Measurements from ENCODE around the gene RGP1. TPM values are rescaled to one million over a fixed set of nuclear protein-coding genes. Genes with fewer than 3 reads are reported as not detected.
A peak's percentile ranks its signal among the peaks of the same experiment; 100 is the strongest.

The RGP1 gene
- total RNA-seq, 1 donor from 2014 or later: 11.8 TPM

DNA sequence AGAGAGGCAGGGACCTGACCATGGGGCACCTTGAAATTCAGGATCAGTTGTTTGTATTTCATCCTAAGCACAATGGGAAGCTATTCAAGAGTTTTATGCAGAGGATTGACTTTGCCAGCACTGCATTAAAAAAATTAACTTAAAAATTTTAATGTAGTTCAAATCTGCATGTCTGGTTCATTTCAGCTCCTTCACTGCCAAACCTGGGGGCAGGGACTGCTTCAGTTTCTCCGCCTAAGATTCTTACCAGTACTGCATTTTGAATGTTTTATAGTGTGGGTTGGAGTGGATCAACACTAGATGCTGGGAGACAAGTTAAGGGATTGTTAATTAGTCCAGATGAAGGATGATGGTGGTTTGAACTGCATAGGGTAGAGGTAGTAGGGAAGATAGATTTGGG, 20.7 kb downstream of the RGP1 start:
- no peaks in the 10 kb centered on the region for H3K36me3 ChIP-seq (ENCODE audit: control insufficient read depth, insufficient read depth, low read length)
- TF ChIP-seq CTCF (IDR thresholded peaks at IDR 0.05; ENCODE audit: insufficient read depth, low read length, severe bottlenecking): no peak
- FAIRE-seq (no peak), DNase-seq (ENCODE audit: low read depth) (no peak)
- no peaks in the 10 kb centered on the region for H3K27me3 ChIP-seq (ENCODE audit: control insufficient read depth, insufficient read depth, low read length)
- H3K4me3 ChIP-seq (ENCODE audit: low read depth, low read length): no peak overlapping the region

GRCh38 chr9:35771075-35771433, 22.0 kb downstream of the RGP1 start:
- H3K36me3 ChIP-seq (ENCODE audit: control insufficient read depth, insufficient read depth, low read length): no peaks in the 10 kb centered on the region
- no peak for TF ChIP-seq CTCF (IDR thresholded peaks at IDR 0.05; ENCODE audit: insufficient read depth, low read length, severe bottlenecking)
- FAIRE-seq (no peak), DNase-seq (ENCODE audit: low read depth) (no peak)
- no peak overlapping the region for H3K4me3 ChIP-seq (ENCODE audit: low read depth, low read length)
- H3K27me3 ChIP-seq (ENCODE audit: control insufficient read depth, insufficient read depth, low read length): no peaks in the 10 kb centered on the region

- Histone ChIP-seq H3K36me3 (ENCODE audit: control insufficient read depth, insufficient read depth, low read length) (no peaks in the 10 kb centered on the region), H3K27me3 (ENCODE audit: control insufficient read depth, insufficient read depth, low read length) (no peaks in the 10 kb centered on the region), H3K4me3 (ENCODE audit: low read depth, low read length) (no peak overlapping the region)
- FAIRE-seq: no peak
- DNase-seq (ENCODE audit: low read depth): peak; percentile 36
- TF ChIP-seq CTCF (IDR thresholded peaks at IDR 0.05; ENCODE audit: insufficient read depth, low read length, severe bottlenecking): no peak
Observed at GRCh38 chr9:35771534-35771933, 22.4 kb downstream of the RGP1 start.

GRCh38 chr9:35771943-35772342, 22.9 kb downstream of the RGP1 start:
- FAIRE-seq (no peak), DNase-seq (ENCODE audit: low read depth) (peak; percentile 92)
- no peak overlapping the region for H3K4me3 ChIP-seq (ENCODE audit: low read depth, low read length)
- no peaks in the 10 kb centered on the region for H3K27me3 ChIP-seq (ENCODE audit: control insufficient read depth, insufficient read depth, low read length)
- no peak for TF ChIP-seq CTCF (IDR thresholded peaks at IDR 0.05; ENCODE audit: insufficient read depth, low read length, severe bottlenecking)
- no peaks in the 10 kb centered on the region for H3K36me3 ChIP-seq (ENCODE audit: control insufficient read depth, insufficient read depth, low read length)

GRCh38 chr9:35774907-35775635, 26.0 kb downstream of the RGP1 start:
- Histone ChIP-seq H3K4me3 (ENCODE audit: low read depth, low read length) (no peak overlapping the region), H3K36me3 (ENCODE audit: control insufficient read depth, insufficient read depth, low read length) (no peaks in the 10 kb centered on the region), H3K27me3 (ENCODE audit: control insufficient read depth, insufficient read depth, low read length) (no peaks in the 10 kb centered on the region)
- FAIRE-seq (no peak), DNase-seq (ENCODE audit: low read depth) (no peak)
- no peak for TF ChIP-seq CTCF (IDR thresholded peaks at IDR 0.05; ENCODE audit: insufficient read depth, low read length, severe bottlenecking)

GRCh38 chr9:35776018-35776417, 26.9 kb downstream of the RGP1 start:
- no peak for TF ChIP-seq CTCF (IDR thresholded peaks at IDR 0.05; ENCODE audit: insufficient read depth, low read length, severe bottlenecking)
- Histone ChIP-seq H3K36me3 (ENCODE audit: control insufficient read depth, insufficient read depth, low read length) (no peaks in the 10 kb centered on the region), H3K27me3 (ENCODE audit: control insufficient read depth, insufficient read depth, low read length) (no peaks in the 10 kb centered on the region), H3K4me3 (ENCODE audit: low read depth, low read length) (no peak overlapping the region)
- no peak for DNase-seq (ENCODE audit: low read depth)
- no peak for FAIRE-seq

Measured in bronchial epithelial cell (primary cell).